NOMO-1 treated with DMSO at 0.1 percent for 48 hours (cell line): ENCODE data around the gene SLC24A4.

Experiments
- DNase-seq: peaks from one replicate; lab custom pipeline; 2025; ENCODE audit not compliant: unreplicated experiment; lab: John Stamatoyannopoulos, UW

The SLC24A4 gene

DNA sequence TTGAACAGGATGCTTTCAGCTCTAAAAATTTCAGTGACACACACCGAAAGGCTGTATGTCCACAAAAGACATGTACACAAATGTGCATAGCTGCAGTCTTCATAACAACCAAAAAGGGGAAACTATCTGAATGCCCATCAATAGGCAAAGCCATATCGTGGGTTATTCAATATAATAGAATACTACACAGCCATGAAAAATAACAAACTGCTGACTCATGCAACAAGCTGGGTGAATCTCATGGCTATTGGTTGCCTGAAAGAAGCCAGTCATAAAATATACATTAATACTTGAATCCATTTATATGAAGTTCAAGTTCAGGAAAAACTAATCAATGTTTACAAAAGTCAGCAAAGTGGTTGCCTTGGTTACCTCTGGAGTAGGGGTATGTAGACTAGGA is 132.3 kb downstream of the SLC24A4 start:
- no peak for DNase-seq

DNA sequence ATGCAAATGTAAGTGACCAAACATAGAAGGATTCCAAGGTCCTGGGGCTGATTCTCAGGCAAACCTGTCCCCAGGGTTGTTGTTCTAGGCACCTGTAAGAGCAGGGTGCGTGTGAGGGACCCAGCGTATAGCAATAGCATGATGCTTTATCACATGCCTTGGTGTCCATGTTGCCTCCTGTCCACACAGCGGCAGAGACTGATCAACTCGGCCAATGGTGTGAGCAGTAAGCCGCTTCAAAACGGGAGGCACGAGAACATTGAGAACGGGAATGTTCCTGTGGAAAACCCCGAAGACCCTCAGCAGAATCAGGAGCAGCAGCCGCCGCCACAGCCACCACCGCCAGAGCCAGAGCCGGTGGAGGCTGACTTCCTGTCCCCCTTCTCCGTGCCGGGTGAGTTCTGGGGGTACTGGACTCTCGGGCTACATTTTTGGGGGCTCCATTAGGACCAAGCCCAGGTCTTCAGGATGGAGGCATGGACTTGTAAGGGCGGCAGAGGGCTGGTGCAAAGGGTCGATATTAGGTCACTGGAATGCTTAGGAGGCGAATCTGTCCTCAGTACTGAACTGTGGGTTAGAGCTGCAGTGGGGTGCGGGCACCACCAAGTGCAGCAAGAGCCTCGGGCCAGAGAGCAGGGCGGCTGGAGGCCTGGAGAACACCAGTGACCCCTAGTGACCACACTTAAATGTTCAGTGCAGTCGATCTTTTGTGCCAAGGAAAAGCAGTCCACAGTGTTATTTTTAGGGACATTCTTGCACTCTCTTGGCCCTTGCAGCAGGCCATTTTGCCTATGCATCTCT is 133.4 kb downstream of the SLC24A4 start:
- DNase-seq: peak; percentile 83

DNA sequence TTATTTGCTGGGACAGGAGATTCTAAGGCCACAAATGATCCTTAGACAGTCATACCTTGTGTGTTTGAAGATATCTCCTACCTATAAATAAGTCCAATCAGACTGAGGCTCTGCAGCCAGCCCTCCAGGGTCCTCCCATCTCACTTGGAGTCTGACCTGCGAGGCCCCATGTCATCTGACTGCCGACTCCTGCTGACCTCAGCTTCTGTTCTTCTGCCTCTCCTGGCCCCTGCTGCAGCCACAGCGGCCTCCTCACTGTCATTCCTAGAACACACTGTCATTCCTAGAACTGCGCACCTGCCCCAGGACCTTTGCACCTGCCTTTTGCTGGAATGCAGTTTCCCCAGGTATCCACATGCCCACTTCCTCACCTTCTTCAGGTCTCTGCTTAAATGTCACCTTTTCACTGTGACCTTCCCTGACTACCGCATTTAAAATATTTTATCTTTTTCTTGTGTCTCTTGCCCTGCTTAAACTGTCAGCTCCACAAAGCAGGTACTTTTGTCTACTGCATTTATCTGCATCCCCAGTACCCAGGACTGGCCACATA is 134.1 kb downstream of the SLC24A4 start:
- no peak for DNase-seq

DNA sequence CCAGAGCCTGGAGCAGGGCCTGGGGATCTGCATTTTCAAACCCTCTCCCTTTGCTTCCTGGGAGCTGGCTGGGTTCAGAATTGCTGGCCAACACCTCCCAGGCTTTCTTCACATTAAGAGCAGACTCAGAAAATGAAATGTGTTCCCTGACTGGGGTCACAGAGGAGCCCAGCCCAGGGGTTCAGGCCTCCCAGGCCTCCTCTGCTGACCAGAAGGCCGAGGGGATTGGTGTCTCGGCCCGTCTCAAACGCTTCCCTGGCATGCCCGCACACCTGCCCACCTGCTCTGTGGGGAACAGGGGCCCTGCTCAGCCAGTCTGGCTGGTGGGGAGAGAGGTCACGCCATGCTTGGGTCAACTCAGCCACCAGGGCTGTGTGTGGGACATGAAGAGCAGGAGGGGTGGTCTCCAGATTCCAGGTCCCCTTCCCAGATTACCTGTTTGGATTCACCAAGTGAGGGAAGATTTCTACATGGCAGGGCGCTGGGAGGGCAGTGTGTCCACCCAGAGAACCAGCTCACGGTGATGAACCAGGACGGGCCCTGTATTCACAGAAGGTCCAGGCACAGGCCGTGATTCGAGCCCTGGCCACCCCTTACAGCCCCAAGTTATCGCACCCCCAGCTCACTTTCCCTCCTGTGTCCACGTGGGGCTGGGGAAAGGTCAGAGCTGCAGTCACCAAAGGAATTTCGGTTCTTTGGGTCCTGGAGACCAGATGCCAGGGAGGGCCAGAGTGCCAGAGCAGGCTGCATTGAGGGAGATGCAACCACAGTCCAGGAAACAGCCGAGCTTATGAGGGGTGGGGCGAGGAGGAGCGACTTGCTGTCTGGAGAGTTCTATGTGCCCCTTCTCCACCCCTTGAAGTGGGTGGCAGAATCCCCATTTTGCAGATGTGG is 135.4 kb downstream of the SLC24A4 start:
- no peak for DNase-seq

DNA sequence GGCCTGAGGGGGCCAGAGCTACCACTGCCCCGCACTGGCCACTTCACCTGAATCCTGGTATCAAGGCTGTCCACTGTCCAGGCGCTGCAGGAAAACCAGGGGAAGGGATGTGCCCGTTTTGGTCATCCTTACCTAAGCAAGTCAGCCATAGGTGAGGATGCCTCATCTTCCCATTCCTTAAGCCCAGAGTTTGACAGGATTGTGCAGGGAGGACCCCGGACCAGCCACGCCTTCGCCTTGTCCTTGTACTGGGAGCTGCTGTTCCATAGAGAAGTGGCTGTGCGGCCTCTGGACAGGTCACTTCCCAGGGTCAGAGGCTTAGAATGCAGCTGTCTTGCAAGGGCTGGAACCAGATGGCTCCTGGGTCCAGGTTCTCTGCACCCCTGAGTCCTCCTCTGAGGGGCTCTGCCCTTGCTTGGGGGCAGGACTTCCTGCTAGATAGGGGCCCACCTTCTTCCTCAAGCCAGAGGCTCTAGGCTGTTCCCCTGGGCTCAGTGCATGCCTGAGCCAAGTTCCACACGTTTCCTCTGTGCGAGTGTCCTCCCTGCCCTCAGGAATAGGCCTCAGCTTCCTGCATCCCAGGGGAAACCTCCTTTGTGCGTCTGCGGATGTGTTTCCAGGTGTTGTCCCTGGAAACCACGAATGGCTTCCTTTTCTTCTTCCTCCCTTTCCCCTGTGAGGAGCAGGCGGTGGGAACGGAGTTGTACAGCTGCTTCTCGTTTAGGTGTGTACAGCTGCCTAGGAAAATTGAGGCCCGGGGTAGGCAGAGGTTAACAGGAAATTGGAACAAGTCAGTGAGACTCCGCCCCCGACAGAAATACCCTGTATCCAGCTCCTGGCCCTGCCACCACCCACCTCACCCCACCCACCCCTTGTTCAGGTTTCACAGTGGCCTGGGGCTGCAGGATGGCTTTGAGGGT is 136.3 kb downstream of the SLC24A4 start:
- no peak for DNase-seq

DNA sequence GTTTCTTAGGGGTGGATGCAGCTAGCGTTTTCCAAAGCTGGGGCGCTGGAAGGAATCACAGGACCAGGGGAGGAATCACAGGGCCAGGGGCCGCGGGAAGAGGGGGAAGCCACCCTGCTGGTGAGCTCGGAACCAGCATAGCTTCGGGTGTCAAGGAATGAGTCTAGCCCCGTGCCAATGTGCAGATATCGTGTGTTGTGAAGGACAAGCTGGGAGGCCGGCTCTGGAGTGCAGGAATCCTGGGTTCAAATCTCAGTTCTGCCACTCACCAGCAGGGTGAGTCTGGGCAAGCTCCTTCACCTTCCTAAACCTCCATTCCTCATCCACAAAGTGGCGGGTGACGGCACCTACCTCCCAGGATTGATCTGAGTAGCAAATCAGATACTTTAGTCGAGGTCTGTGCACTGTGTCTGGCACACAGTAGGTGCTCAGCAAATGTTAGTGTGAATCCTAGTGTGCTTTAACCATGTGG is 137.0 kb downstream of the SLC24A4 start:
- no peak for DNase-seq

DNA sequence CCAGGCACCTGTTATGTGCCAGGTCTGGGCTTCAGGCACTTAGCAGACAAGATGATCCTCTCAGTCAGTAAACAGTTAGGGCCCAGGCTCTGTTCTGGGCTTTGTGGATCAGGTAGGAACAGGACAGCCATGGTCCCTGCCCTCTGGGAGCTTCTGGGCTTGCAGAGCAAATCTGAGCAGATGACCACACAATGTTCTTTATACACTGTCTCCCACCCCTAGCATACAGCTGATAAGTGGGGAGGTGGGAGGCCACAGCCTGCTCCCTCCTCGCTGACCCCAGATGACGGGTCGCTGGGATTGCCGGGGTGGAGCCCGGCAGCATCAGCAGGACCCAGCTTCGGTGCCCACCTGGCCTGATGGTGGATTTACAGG is 137.6 kb downstream of the SLC24A4 start:
- DNase-seq: no peak

DNA sequence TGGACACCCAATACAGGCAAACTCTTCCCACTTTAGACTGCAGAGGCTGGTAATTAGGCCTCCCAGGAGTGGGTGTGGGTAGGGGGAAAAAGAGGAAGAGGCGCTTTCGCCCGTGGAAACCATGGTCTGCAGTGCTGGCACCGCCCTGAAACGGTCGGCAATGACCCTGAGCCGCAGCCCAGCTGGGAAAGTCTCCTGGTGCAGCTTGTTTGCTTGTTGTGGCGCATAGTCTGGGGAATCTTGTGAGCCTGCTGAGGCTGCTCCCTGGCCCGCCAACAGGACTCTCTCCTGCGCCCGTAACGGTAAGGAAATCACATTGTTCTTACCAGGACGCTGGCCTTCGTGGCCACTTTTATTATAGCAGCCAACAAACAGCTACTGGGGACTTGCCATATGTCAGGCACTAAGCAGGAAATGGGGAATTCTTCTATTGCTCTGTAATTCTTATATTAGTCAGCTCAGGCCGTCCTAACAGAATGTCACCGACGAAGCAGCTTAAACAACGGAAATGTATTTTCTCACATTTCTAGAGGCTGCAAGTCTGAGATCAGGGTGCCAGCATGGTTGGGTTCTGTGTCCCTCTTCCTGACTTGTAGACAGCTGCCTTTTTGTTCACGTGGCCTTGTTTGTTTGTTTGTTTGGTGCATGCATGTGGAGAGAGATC is 138.1 kb downstream of the SLC24A4 start:
- DNase-seq: peak; percentile 19

DNA sequence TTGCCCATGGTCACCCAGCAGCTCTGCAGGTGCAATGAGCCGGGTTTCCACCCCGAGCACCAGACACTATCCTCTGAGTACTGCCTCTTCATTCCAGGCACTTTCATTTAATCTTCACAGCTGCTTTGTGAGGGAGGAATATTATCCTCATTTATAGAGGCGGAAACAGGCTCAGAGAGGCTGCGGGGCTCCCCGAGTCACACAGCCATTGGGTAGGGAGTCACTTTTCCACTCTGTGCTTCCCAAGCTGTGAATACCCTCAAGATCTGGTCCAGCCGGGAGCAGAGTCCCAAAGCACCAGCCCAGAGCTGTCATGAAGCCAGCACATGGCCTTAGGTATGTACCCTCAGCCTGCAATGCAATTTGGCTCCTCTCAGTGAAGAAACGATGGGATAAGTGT is 138.9 kb downstream of the SLC24A4 start:
- no peak for DNase-seq

DNA sequence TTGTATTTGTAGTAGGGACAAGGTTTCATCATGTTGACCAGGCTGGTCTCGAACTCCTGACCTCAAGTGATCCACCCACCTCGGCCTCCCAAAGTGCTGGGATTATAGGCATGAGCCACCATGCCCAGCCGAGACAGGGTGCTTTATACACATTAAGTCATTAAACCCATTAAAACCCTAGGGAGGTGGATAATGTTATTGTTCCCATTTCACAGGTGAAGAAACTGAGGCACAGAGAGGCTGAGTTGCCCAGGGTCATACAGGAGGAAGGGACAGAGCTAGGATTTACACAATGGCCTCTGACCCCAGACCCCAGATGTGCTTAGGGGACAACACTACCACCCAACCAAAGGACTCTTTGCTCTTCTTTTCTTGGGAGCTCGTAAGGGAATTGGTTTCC is 139.6 kb downstream of the SLC24A4 start:
- no peak for DNase-seq

DNA sequence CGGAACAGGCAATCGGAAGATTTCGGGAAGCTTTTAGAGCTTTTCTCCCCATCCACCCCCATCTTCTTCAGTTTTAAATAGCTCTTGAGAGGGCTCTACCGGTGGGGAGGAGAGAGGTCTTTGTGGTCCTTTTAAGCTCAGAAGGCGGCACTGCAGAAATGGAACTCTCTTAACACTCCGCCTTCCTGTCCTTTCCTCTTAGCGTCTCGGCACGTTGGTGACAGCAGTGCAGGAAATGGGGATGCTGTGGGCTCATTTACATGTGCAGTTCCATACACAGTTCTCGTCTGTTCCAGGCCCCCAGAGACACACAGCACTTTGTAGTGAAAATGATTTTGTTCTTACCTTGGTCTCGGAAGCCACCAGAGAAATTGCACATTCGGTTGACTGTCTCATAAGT is 140.2 kb downstream of the SLC24A4 start:
- DNase-seq: no peak

DNA sequence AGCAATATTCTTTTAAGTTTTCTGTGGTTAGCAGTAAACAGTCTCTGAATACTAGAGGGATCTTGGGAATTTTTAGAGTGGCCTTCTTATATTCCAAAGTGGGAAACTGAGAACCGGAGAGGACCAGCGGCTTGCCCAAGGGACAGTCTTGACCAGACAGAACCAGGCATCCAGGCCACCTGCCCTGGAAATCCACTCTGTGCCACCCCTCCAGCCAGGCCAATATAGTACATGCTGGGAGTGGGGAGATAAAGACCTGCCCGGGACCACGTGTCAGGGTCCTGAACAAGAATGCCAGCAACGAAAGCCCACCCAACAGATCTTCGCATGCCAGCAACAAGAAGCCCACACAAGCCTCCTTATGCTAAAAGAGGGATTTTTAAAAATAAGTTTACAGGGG is 141.2 kb downstream of the SLC24A4 start:
- no peak for DNase-seq

DNA sequence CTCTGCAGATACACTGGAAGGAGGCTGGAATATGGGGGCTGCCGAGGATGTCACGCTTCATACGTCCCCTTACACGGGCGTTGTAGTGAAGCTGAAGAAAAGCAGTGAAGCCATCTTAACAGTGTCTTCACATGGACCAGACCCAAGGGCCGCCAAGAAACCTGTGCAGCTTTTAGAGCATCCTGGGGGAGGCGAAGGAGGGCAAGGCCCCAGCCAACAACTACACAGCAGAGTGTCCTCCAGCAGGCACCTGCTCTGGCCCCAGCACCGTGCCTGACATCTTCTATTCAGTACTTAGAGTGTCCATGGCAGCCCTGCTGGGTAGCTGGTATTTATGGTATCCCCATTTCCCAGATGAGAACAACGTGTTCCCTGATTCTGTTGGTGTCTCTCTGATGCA is 141.8 kb downstream of the SLC24A4 start:
- no peak for DNase-seq

DNA sequence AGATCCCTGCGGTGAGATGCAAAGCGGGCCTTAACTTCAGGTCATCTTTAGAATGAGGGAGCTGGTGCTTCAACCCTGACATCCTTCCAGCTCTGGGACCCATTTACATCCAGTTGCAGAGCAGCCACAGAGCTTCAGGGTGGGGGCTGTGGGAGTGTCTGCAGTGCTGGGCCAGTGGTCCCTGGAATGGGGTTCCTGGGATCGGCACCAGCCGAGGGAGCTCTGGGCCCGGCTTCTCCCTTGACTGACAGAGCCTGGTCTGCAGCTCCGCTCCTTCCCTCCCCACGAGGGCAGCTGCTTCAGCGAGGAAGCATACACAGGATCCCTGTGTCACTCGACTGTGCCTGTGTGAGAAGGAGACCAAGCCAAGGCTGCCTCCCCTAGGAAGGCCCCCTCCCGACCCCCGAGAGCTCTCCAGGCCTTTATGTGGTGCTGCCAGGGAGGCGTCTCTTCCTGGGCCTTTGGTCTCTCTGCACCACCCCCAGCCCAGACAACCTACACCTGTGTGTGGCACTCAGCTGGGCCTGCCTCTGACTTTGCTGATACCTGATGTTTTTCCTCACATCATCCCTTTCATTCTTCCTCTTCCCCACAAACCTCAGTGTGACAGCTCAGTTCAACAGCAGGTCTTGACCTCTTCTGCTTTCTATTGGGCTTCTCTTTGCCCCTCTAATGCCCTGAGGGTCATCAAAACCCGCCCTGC is 142.5 kb downstream of the SLC24A4 start:
- no peak for DNase-seq

DNA sequence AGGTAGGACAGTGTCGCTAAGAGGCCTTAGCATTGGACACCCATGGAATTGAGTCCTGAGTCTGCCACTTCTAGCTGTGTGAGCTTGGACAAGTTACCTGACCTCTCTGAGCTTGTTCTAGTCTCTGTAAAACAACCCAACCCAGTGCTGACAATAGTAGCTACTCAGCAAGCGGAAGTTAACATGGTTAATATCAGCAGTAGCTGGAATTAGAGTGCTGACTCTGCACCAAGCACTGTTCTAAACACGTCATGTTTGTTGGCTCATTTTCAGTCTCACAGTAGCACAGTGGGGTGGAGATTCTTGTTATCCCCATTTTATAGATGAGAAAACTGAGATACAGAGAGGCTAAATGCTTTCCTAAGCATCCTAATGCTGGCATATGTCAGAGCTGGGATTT is 143.1 kb downstream of the SLC24A4 start:
- DNase-seq: no peak

DNA sequence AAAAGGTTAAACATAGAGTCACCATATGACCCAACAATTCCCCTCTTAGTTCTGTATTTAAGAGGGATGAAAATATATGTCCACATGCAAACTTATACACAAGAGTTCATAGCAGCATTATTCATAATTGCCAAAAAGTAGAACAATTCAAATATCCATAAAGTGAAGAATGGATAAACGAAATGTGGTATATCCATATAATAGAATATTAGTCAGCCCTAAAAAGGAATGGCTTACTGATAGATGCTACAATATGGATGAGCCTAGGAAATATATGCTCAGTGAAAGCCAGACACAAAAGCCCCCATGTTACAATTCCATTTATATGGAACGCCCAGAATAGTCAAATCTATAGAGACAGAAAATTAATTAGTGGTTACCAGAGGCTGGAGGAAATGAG is 146.6 kb downstream of the SLC24A4 start:
- DNase-seq: no peak

DNA sequence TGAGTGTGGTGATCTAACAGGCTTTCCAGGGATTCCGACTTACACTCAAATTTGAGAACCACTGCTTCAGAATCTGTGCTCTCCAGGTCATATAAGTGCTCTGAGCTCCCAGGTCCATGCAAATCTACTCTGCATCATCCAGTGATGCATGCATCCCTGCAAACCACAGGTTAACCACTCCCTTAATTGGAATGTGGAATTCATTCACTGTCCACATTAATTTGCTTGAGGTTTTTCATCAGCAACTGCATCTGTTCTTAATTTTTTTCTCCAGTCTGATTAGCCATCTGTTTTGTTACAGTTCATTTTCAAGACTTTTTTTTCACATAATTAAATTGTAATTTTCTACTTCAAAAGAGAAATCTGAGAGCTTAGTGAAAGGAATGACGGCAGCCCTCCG is 147.2 kb downstream of the SLC24A4 start:
- no peak for DNase-seq

DNA sequence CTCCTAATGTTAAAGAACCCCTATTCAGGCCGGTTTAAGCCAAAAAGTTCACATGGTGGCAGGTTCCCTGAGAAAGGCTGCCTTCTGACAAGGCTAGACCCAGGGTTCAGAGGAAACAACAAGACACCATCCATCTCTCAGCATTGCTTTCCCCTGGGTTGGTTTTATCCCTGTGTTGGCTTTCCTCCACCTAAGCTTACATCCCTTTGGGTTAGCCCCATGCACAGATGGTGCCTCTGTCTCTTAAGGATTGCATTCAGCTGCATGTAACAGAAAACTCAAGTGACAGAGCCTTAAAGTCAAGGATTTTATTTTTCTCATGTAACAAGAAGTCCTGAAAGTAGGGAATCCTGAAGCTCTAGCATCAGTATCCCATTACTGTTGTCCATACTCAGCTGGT is 147.8 kb downstream of the SLC24A4 start:
- no peak for DNase-seq

DNA sequence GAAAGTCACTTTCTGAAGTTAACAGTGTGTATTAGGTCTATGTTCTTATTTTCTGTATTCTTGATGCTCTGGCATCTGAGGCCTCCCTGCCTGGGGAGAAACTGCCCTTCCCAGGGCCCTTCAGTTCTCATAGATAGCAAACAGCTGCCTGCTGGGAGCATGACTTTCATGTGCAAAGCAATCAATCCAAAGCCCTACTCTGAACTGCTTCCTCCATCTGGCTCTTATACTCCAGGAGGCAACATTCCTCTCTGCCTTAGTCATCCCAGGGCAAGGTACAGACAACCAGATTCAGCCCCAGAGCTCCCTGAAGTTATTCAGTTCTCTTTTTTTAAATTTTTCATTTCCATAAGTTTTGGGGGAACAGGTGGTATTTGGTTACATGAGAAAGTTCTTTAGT is 149.0 kb downstream of the SLC24A4 start:
- no peak for DNase-seq

DNA sequence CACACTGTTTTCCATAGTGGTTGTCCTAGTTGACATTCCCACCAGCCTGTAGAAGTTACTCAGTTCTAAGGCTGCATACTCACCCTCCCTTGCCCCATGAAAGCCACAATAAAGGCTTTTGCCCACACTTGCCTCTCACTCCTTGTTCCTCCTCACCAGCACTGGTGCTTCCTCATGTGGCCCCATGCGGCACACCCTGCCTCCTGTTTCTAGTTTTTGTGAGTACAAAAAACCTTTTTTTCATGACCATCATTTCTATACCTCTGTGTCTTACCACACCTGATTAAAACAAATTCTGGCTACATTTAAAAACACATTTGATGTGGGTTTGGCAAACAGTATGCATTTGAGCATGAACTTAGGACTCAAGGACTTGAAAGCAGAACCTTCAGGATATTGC is 149.9 kb downstream of the SLC24A4 start:
- DNase-seq: peak; percentile 75
